ENCODE data around the gene TTC9C. TPM values are rescaled to one million over a fixed set of nuclear protein-coding genes. Genes with fewer than 3 reads are reported as not detected.
A peak's percentile ranks its signal among the peaks of the same experiment; 100 is the strongest.

TTC9C gene
- total and polyA plus RNA-seq, 2 donors from 2014 or later = 24.8 to 39.2 TPM

GRCh38 chr11:62777389-62777788, 49.1 kb downstream of the TTC9C start:
- FAIRE-seq = no peak

GRCh38 chr11:62778441-62778840, 50.2 kb downstream of the TTC9C start:
- FAIRE-seq (no peak), DNase-seq (peak in 1 of 5 donors; percentile 33)
- Histone ChIP-seq H3K9ac (ENCODE audit: low read length in 3 of 3) (no peak overlapping the region), H3K27ac (ENCODE audit: low read depth in 2 of 2, low read length in 2 of 2) (no peak overlapping the region), H3K27me3 (ENCODE audit: control insufficient read depth, insufficient read depth, low read length) (no peaks in the 10 kb centered on the region), H3K4me3 (ENCODE audit: low read length in 3 of 3) (no peak overlapping the region), H3K36me3 (ENCODE audit: control insufficient read depth in 2 of 3, insufficient read depth in 3 of 3, low read length in 3 of 3) (peaks cover 0 to 29% (median 9%) of the 10 kb centered on the region in 3 donors), H3K9me3 (ENCODE audit: control insufficient read depth in 2 of 3, insufficient read depth in 1 of 3, low read length in 3 of 3) (no peaks in the 10 kb centered on the region), H3K4me1 (ENCODE audit: control insufficient read depth in 2 of 3, insufficient read depth in 2 of 3, low read depth in 1 of 3, low read length in 3 of 3) (no peaks in the 10 kb centered on the region)
- TF ChIP-seq, protein P1, sequence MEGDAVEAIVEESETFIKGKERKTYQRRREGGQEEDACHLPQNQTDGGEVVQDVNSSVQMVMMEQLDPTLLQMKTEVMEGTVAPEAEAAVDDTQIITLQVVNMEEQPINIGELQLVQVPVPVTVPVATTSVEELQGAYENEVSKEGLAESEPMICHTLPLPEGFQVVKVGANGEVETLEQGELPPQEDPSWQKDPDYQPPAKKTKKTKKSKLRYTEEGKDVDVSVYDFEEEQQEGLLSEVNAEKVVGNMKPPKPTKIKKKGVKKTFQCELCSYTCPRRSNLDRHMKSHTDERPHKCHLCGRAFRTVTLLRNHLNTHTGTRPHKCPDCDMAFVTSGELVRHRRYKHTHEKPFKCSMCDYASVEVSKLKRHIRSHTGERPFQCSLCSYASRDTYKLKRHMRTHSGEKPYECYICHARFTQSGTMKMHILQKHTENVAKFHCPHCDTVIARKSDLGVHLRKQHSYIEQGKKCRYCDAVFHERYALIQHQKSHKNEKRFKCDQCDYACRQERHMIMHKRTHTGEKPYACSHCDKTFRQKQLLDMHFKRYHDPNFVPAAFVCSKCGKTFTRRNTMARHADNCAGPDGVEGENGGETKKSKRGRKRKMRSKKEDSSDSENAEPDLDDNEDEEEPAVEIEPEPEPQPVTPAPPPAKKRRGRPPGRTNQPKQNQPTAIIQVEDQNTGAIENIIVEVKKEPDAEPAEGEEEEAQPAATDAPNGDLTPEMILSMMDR (IDR thresholded peaks at IDR 0.05; ENCODE audit: borderline replicate concordance, extremely low read depth, insufficient read depth) = no peak
- intact Hi-C loops (cut with DNase I) = no loop called here

More at GRCh38 chr11:62777389-62777788, 49.1 kb downstream of the TTC9C start:
- Histone ChIP-seq H3K9ac (ENCODE audit: low read length in 3 of 3) (no peak overlapping the region), H3K36me3 (ENCODE audit: control insufficient read depth in 2 of 3, insufficient read depth in 3 of 3, low read length in 3 of 3) (peaks cover 0 to 25% (median 9%) of the 10 kb centered on the region in 3 donors), H3K27ac (ENCODE audit: low read depth in 2 of 2, low read length in 2 of 2) (no peak overlapping the region), H3K4me3 (ENCODE audit: low read length in 3 of 3) (no peak overlapping the region), H3K9me3 (ENCODE audit: control insufficient read depth in 2 of 3, insufficient read depth in 1 of 3, low read length in 3 of 3) (no peaks in the 10 kb centered on the region), H3K4me1 (ENCODE audit: control insufficient read depth in 2 of 3, insufficient read depth in 2 of 3, low read depth in 1 of 3, low read length in 3 of 3) (no peaks in the 10 kb centered on the region), H3K27me3 (ENCODE audit: control insufficient read depth, insufficient read depth, low read length) (no peaks in the 10 kb centered on the region)
- DNase-seq = no peak
- intact Hi-C loops (cut with DNase I) = no loop called here
- TF ChIP-seq, protein P1 (IDR thresholded peaks at IDR 0.05; ENCODE audit: borderline replicate concordance, extremely low read depth, insufficient read depth) = no peak

DNA sequence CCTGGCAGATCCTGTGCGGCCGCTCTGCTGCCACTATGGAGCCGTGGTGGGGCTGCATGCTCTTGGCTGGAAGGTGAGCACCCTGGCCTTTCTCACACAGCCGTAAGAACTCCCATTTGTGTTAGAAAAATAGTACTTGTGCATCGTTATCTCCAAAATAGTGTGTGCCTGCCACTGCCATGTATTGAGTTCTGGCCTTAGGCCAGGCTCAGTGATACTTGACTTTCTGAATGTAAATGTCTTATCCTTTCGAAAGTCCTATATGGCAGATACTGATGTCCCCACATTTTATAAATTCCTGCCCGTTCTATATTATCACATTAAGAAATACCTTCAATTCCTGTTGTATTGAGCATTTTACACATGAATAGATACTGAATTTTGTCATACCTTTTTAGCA, 54.5 kb downstream of the TTC9C start:
- DNase-seq (no peak), FAIRE-seq (no peak)
- no peak overlapping the region for H3K9ac ChIP-seq (ENCODE audit: low read length in 3 of 3)
- no peaks in the 10 kb centered on the region for H3K9me3 ChIP-seq (ENCODE audit: control insufficient read depth in 2 of 3, insufficient read depth in 1 of 3, low read length in 3 of 3)
- H3K27ac ChIP-seq (ENCODE audit: low read depth in 2 of 2, low read length in 2 of 2) = no peak overlapping the region
- H3K4me1 ChIP-seq (ENCODE audit: control insufficient read depth in 2 of 3, insufficient read depth in 2 of 3, low read depth in 1 of 3, low read length in 3 of 3) = peaks cover 4 to 11% (median 9%) of the 10 kb centered on the region in 3 donors
- H3K36me3 ChIP-seq (ENCODE audit: control insufficient read depth in 2 of 3, insufficient read depth in 3 of 3, low read length in 3 of 3) = peaks cover 0 to 18% (median 0%) of the 10 kb centered on the region in 3 donors
- H3K4me3 ChIP-seq (ENCODE audit: low read length in 3 of 3) = no peak overlapping the region
- intact Hi-C loops (cut with DNase I) = loop anchor here (10.0 kb wide), 1 partner anchor 82 kb away; no protein-coding TSS in a partner anchor
- no peaks in the 10 kb centered on the region for H3K27me3 ChIP-seq (ENCODE audit: control insufficient read depth, insufficient read depth, low read length)
- TF ChIP-seq, protein P1 (IDR thresholded peaks at IDR 0.05; ENCODE audit: borderline replicate concordance, extremely low read depth, insufficient read depth) = no peak

Measured in kidney (tissue), 14 donors.